Hematopoietic multipotent progenitor cell treated with erythropoietin and hydrocortisone succinate and interleukin-3 and kit ligand, for 8 days (in vitro differentiated cells): ENCODE results near the gene GRAP2.
"Not testable (repeated sequence)": the region's sequence is repeated elsewhere in the genome, so short reads cannot be mapped to it uniquely, and the experiment has no call there.

Source experiments
- DNase-seq: peaks from one replicate; pipeline ENCODE4 v3.0.0-alpha.2; 2015

Gene GRAP2

DNA sequence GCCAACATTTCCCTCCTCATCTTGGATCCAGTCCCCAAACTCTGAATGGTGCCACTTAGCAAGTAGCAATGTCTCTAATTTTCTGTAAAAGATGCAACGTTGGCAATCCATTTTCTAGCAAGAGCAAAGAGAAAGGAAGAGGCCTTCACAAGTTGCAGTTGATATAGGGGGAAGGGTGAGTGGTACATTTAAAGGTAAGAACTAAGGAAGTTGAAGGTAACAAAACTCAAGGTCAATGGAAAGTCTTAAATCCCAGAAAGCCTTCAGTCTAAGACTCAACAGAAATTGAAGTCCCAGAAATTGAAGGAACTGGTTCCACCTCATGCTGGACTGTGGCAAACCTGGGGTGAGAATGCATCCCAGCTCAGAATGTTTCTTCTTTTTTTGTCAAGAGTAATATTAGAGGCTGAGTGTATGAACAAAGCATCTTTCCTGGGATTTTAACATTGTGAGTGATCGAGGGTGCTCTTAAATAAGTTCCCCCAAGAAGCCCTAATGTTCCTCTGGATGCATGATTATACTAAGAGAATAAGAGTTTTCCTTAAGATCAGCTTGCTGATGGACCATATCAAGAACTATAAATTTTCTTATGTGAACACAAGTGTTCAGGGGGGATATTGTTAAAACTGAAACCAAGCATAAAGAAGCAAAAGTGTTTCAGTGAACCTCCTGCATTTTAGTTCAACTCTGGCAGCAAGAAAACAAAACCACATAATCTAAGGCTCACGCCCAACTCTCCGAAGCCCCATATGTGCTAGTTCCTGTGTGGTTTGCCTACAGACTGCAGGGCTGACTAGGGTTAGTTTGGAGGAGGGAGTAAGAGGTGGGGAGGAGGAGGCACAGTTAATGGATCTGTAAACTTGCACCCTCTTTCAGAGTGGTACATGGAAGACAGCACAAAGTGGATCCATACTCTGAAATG is at the start of gene GRAP2:
TSS of gene GRAP2 (plus strand) at position 779 of the 922 bp plus-strand sequence. CDS start 46,023 bp downstream, outside the sequence.
- peak; percentile 83 for DNase-seq

GRCh38 chr22:39851606-39852315 is 49.1 kb upstream of the GRAP2 start:
- DNase-seq = no peak

DNA sequence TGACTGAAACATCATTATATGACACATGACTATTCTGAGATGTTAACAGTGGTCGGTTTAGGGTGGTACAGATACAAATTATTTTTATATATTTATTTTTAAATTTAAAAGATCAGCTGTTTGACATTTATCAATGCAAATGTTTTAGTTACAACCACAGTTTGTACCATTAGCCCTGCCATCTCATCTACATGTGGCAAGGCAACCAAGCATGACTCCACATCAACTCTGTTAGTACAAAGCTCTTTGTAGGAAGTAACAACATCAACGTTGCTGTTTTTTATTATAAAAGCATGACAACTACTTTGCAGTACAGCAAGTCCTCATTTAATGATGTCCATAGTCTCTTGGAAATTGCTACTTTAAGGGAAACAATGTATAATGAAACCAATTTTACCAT is 48.1 kb upstream of the GRAP2 start:
- no peak for DNase-seq

DNA sequence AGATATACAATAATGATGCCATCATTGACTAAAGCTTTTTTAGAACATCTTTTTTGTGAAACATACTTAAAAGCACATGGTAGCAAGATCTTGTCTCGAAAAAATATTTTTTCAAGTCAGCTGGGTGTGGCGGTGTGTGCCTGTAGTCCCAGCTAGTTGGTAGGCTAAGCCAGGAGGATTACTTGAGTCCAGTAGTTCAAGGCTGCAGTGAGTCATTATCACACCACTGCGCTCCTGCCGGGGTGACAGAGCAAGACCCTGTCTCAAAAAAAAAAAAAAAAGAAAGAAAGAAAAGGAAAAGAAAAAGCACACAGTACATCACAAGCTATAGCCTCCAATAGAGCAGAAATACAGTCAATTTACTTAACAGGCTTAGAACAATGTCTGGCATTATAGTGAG is 44.3 kb upstream of the GRAP2 start:
- DNase-seq = no peak

- DNase-seq = no peak
Measured at GRCh38 chr22:39859903-39860588, 40.8 kb upstream of the GRAP2 start.

GRCh38 chr22:39868741-39869140 is 32.1 kb upstream of the GRAP2 start:
- DNase-seq = peak; percentile 32

DNA sequence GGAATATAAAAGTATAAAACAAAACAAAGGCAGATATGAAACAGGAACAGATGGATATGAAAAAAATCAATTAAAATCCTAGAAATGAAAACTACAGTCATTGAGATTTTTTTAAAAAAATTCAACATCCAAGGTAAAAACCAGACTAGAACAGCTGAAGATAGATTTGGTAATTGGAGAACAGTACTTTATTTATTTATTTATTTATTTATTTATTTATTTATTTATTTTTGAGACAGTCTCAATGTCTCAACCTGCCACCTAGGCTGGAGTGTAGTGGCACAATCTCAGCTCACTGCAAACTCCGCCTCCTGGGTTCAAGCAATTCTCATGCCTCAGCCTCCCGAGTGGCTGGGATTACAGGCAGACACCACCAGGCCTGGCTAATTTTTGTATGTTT is 31.1 kb upstream of the GRAP2 start:
- not testable (repeated sequence) for DNase-seq

- no peak for DNase-seq
Measured at GRCh38 chr22:39871008-39871798, 29.7 kb upstream of the GRAP2 start.

DNA sequence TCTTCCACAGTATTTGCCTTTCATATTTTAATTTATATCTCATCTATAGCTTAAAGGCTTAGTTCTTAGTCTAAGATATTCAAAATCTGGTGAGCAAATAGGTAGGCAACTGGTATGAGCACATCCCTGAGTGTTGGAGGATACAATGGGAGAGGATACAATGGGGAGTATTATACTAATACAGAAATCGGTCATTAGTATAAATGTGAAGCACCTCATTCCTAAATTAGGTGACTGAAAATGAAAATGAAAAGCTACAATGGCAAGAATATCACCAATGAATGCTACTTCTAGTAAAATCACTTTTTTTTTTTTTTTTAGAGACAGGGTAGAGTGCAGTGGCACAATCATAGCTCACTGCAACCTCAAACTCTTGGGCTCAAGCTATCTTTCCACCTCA is 28.3 kb upstream of the GRAP2 start:
- no peak for DNase-seq

DNA sequence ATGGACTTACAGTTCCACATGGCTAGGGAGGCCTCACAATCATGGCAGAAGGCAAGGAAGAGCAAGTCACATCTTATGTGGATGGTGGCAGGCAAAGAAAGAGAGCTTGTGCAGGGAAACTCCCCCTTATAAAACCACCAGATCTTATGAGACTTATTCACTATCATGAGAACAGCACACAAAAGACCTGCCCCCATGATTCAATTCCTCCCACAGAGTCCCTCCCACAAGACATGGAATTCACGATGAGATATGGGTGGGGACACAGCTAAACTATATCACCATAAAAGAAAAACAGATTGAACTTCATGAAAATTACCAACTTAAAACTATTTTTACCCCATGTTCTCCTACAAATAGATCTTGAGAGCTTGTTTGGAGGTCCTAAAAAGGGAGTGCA is 26.9 kb upstream of the GRAP2 start:
- DNase-seq = peak; percentile 37

- not testable (repeated sequence) for DNase-seq
Measured at GRCh38 chr22:39875176-39875885, 25.6 kb upstream of the GRAP2 start.

GRCh38 chr22:39877079-39877845 is 23.6 kb upstream of the GRAP2 start:
- no peak for DNase-seq

GRCh38 chr22:39880722-39881121 is 20.2 kb upstream of the GRAP2 start:
- DNase-seq = no peak

DNA sequence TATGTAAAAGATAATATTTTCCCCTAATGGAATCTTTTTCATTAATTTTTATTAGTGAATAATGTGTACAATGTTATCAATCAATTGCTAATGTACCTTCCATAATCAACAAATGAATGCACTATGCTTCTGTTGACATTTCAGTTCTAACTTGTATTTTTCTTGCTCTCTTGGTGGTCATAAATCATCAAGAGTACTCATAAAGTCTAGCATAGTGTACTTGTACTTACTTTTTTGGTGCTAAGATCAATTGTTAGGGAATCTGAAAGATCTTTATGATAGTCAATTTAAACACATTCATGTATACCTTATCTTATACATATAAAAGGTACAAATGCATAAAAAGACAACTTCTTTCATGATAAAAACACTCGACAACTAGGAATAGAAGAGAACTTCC is 17.8 kb upstream of the GRAP2 start:
- DNase-seq = no peak

- not testable (repeated sequence) for DNase-seq
Measured at GRCh38 chr22:39889924-39890323, 11.0 kb upstream of the GRAP2 start.

DNA sequence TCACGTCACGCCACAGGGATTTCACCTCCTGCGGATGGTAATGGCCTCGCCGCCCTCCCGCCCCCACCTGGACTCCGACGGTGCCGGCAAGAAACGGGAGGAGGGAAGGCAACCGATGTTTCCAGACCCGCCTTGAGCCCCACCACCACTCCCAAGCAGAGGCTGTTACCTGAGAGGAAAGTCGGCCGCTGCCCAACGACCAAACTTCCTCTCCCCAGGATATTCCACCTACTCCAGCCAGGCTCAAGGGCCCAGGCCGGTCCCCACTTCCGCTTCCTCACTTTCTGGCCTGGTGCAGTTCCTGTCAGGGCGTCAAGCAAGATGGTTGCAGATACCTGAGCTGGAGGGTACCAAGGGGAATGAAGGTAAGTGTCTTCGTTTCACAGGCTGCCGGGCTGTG is 7.4 kb upstream of the GRAP2 start, which contains the start of gene ENTHD1:
TSS of gene ENTHD1 (minus strand) at position 235 of the 400 bp plus-strand sequence. CDS start 6,012 bp downstream, outside the sequence.
- no peak for DNase-seq

DNA sequence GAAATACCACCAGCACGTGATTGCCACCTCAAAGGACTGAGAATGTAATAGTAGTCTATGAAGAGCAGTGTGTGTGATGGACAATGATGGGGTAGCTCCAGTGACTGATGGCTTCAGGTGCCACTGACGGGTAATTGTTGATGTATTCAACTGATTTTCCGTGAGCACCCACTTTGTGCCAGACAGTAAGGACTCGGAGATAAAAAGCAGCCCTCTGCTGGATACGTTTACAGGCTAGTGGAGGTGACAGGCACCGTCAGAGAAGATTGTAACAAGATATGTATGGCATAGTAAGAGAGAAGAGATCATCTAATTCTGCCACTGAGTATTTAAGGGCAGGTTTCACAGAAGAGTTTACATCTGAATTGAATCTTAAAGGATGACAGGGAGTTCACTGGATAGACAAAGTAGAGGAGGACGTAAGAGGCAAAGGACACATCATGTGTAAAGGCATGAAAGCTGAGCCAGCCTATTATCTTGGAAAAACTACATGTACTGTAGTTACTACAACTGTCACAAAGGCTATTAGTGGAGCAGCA is 6.3 kb upstream of the GRAP2 start:
- DNase-seq = no peak

GRCh38 chr22:39895682-39896081 is 5.2 kb upstream of the GRAP2 start:
- DNase-seq = no peak

DNA sequence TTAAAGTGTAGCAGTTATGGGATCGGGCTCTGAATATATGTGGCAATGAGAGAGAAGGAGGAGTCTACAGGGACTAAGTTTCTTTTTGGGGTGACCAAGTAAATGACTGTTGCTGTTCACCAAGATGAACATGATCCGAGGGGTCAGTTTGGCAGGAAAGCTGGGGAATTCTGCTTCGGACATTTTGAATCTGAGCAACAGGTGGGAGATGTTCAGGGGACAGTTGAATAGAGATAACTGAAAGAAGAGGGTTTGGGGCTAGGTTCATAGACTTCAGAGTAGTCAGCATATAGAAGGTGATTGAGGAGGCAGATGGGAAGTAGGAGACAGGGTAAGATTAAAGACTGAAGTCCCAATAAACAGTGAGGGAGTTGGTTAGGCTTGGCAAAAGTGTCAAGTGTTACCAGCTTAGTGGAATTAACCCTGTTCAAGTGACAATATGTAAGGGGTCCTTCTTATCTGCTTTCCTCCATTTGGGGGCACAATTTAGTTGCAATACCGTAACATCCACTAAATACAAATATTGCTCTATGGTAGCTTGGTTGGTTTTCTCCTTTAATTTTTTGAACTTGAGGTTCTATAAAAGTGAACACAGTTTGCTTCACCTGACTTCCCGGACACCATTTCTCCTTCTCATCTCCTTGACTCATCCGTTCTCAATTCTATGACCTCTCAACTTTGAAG is 4.4 kb upstream of the GRAP2 start:
- no peak for DNase-seq

DNA sequence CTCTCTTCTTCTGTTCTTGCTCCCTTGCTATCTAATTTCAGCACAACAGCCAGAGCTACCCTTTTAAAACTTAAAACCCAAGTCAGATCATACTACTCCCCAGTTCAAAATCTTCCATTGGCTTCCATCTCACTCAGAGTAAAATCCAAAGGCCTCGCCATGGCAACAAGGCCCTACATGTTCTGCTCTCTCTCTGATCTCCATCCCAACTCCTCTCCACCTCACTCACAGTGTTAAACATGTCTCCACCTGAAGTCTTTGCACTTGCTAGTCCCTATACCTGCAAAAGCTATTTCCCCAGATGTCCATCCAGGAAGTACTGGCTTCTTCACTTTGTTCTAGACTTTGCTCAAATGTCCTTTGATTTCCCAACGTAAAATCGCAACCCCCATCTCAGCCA is 3.0 kb upstream of the GRAP2 start:
- DNase-seq = no peak
